Measurements from ENCODE around the gene ZNF718. TPM values are rescaled to one million over a fixed set of nuclear protein-coding genes. Genes with fewer than 3 reads are reported as not detected.
"Not testable (repeated sequence)": the region's sequence is repeated elsewhere in the genome, so short reads cannot be mapped to it uniquely, and the experiment has no call there.

Gene ZNF718
- total RNA-seq, 1 donor from 2014 or later: 11.1 TPM

GRCh38 chr4:147233-147632 is 22.9 kb downstream of the ZNF718 start:
- intact Hi-C loops (cut with micrococcal nuclease): no loop called here

GRCh38 chr4:161496-162284 is 37.4 kb downstream of the ZNF718 start:
- intact Hi-C loops (cut with micrococcal nuclease): no loop called here

- intact Hi-C loops (cut with micrococcal nuclease): not testable (repeated sequence)
Measured at GRCh38 chr4:169640-170039, 45.3 kb downstream of the ZNF718 start.

DNA sequence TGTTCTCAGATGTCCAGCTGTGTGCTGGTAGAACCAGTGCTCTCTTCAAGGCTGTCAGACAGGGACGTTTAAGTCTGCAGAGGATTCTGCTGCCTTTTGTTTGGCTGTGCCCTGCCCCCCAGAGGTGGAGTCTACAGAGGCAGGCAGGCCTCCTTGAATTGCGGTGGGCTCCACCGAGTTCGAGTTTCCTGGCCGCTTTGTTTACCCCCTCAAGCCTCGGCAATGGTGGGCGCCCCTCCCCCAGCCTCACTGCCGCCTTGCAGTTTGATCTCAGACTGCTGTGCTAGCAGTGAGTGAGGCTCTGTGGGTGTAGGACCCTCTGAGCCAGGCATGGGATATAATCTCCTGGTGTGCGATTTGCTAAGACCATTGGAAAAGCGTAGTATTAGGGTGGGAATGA is 47.0 kb downstream of the ZNF718 start:
- intact Hi-C loops (cut with micrococcal nuclease): not testable (repeated sequence)

DNA sequence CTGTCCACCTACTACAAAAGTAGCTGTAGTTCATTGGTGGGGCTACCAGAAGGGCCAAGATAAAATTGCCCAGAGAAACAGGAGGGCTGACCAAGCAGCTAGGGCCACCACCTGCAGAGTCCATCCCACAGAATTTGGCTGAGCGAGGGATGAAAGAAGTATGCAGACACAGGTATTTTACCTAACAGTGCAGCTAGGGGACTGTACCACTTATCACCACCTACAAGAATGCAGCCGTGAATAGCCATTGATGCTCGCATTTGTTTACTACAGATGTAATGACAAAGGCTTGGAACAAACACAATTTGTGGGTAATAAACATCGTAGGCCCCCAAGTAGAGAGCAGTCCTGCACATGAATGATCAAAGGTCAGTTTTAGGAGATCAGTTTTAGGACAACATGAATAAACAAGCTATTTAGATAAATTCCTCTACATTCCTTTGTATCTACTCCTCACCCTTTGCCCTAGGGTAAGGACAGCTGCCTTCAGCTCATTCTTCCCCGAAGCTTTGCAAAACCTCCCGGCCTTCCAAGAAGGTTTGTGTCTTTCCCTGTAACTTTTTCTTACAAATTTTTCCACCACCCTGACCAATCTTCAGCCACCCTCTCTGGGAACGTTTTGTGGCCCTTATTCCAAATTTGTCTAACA is 49.5 kb downstream of the ZNF718 start:
- intact Hi-C loops (cut with micrococcal nuclease): no loop called here

GRCh38 chr4:175986-176385 is 51.7 kb downstream of the ZNF718 start:
- intact Hi-C loops (cut with micrococcal nuclease): no loop called here

DNA sequence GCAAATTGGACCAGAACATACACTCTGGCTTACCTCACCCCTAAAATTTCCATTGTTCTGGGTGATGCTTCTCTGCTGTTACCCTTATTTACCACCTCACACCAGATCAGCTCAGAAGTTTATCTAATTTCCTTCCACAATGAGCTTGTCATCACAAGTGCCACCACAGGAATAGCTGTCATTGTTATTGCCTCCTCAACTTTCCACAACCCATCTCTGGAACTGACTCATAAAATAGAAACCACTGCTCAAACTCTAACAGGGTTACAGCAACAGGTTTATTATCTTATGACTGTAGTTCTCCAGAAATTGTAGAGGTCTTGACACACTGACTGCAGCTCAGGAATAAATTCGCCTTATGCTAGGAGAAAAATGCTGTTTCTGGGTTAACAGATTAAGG is 52.7 kb downstream of the ZNF718 start:
- intact Hi-C loops (cut with micrococcal nuclease): no loop called here

- intact Hi-C loops (cut with micrococcal nuclease): not testable (repeated sequence)
Measured at GRCh38 chr4:182225-182624, 57.9 kb downstream of the ZNF718 start.

- intact Hi-C loops (cut with micrococcal nuclease): no loop called here
Measured at GRCh38 chr4:188091-188490, 63.8 kb downstream of the ZNF718 start.

- intact Hi-C loops (cut with micrococcal nuclease): not testable (repeated sequence)
Measured at GRCh38 chr4:195159-195558, 70.9 kb downstream of the ZNF718 start.

- intact Hi-C loops (cut with micrococcal nuclease): no loop called here
Measured at GRCh38 chr4:200936-201335, 76.6 kb downstream of the ZNF718 start.

DNA sequence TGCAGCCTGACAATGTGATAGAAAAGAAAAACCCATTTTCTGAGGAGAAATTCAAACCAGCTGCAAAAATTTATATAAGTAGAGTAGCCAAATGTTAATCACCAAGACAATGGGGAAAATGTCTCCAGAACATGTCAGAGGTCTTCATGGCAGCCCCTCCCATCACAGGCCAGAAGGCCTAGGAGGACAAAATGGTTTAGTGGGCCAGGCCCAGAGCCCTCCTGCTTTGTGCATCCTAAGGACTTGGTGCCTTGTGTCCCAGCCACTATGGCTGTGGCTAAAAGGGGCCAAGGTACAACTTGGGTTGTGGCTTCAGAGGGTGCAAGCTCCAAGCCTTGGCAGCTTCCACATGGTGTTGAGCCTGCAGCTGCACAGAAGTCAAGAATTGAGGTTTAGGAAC is 78.5 kb downstream of the ZNF718 start:
- intact Hi-C loops (cut with micrococcal nuclease): not testable (repeated sequence)

- intact Hi-C loops (cut with micrococcal nuclease): no loop called here
Measured at GRCh38 chr4:205097-205756, 80.9 kb downstream of the ZNF718 start.

DNA sequence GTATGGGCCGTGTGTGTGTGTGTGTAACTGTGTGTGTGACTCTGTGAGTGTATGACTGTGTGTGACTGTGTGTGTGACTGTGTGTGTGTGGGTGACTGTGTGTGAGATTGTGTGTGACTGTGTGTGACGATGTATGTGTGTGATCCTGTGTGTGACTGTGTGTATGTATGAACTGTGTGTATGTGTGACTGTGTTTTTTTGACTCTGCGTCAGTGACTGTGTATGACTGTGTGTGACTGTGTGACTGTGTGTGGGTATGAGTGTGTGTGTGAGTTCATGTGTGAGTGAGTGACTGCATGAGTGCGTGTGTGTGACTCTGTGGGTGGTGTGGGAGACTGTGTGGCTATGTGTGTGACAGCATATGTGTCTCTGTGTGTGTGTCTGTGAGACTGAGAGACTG is 81.8 kb downstream of the ZNF718 start:
- intact Hi-C loops (cut with micrococcal nuclease): no loop called here

- intact Hi-C loops (cut with micrococcal nuclease): not testable (repeated sequence)
Measured at GRCh38 chr4:208416-209096, 84.3 kb downstream of the ZNF718 start.

GRCh38 chr4:211033-211511 is 86.8 kb downstream of the ZNF718 start:
- intact Hi-C loops (cut with micrococcal nuclease): no loop called here

DNA sequence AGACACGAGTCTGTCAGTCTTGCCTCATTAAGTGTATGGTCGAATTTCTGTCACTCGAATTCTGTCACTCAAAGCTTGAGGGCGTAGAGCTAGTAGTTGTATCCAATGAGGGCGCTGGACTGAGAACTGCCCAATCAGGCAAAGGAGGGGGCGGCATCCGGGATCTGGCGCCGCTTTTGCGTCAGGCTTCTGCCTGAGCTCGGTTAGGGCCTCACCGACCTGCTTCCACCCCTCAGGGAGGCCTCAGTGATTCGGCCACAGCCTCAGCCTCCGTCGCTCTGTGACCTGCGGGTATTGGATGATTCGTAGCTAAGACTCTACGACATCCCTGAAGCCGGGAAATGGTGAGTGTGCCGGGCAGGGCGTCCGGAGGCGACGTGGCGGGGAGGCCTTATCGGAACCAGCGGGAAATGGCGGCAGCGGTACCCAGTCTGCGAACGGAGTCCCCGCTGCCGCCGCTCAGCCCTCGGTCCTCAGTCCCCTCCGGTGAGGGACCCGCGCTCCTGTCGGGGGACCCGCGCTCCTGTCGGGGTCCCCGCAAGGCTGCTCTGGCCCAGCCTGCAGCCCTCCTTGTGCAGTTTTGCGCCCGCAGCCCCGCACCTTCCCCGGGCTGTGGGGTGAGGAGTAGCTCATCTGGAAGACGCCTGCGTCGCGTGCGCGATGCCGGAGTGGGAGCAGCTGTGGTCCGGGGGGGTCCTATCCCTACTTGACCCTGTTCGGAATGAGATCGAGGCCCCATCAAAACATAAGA is 88.3 kb downstream of the ZNF718 start:
- intact Hi-C loops (cut with micrococcal nuclease): no loop called here

DNA sequence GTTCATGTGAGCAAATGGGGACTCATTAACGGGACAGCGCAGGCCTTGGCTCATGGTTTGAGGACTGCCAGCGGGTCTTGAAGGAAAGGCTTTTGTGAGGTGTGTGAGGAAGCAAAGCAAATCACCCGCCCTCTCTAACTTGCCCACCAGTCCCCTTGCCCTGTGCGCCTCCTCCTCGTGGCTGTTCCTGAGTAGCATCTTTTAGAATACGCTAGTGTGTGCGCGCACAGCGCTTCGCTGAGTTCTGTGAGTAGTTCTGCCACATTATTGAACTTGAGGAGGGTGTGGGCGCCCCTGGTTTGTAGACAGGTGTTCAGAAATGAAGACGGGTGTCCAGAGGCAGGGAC is 88.9 kb downstream of the ZNF718 start:
- intact Hi-C loops (cut with micrococcal nuclease): not testable (repeated sequence)

Data from T-helper 1 cell treated with Interleukin-12 subunit alpha and Interleukin-12 subunit beta and Interleukin-4 antibody, amounts not matched to agents 30 ng/mL and 1 ng/mL, for 36 hours (primary cell).